HG02852 (cell line): ENCODE measurements around the gene ZNF420.
"Not testable (repeated sequence)": the region's sequence is repeated elsewhere in the genome, so short reads cannot be mapped to it uniquely, and the experiment has no call there.

Experiments
- ATAC-seq: cut with Tn5 transposase; IDR thresholded peaks from one replicate; pipeline ENCODE4 v1.9.1; 2021; ENCODE audit warnings: mild to moderate bottlenecking, moderate library complexity; ENCODE audit not compliant: unreplicated experiment

Gene ZNF420

DNA sequence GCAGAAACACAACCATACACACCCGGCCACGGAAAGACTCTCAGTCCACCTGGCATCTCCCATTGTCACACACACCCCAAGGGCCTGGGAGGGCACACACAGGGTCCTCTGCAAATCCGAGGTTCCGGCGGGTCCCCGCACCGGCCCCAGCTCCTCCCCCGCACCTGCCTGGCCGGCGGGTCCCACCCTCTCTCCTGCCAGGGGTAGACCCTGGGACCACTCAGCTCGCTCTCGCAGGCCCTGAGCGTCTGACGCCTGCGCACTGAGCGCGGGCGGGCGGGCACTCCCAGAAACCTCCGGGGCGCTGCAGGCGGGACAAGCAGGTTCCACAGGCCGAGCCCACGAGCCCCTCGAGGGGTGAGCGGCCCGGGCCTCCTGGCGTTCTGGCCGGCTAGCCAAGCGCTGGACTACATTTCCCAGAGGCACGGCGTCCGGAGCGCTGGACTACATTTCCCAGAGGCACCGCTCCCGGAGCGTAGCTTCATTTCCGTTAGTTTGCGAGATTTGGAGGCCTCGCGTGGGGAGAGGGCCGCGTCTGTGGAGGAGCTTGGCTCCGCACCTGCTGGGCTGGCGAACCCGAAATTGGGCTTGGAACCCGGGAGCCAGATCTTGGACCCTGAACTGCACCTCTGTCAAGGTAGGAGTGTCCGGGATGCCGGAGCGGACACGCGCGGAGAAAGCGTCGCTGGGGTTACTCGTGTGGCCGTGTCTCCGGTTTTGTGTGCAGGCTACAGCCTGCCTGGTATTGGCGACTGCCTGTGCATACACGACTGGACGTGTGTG lies at the start of gene ZNF420:
Gene ZNF420, plus strand, starts transcription at position 500 of the 783 bp plus-strand sequence. CDS start 10,686 bp downstream, outside the sequence.
- peak; percentile 94 for ATAC-seq

DNA sequence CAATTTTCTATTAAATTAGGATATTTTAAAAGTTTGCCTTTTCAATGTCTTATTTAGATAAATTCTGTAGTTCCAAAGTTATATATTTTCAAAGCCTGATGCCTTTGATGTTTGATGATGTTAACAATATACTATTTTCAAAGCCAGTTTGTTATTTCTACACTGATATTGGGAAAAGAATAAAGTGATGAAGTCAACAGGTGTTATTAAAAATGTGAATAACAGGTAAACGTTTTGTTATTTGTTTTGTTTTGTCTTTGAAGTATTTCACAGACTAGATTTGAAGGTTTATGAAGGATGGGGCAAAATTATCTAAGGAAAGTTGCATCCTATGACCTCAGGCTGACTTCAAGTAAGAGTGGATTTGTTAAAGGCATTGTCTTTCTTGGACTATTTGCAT lies 33.1 kb upstream of the ZNF420 start:
- no peak for ATAC-seq

DNA sequence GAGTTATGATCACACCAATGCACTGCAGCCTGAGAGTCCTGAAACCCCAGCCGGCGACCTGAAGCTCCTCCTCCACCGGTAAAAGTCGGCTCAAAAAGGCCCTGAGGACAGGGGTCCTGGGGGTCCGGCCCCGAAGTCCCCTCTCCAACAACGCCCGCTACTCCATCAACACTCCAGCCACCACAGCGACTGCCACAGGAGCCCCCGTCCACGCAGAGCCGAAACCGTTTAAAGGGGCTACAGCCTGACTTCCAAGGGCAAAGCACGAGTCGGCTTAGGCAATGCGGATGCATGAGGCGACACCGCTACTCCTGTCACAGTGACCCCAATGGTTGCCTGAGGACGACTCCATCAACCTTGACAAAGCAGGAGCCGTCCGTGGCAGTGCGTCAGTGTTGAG lies 22.9 kb upstream of the ZNF420 start:
- no peak for ATAC-seq

DNA sequence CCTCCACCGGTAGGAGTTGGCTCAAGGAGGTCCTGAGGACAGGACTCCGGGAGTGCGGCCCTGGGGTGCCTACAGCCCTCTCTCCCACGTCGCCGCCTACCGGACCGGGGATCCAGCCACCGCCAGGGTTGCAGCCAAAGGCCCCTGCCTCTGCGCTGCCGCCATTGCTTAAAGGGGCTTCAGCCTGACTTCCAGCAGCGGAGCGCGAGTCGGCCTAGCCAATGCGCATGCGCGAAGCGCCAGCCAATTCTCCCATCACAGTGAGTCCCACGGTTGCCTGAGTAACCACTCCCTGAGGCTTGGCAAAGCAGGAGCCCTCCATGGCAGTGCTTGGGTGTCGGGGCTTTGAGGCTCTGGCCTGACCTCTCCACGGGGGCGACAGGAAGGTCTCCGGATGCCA lies 21.5 kb upstream of the ZNF420 start:
- no peak for ATAC-seq

DNA sequence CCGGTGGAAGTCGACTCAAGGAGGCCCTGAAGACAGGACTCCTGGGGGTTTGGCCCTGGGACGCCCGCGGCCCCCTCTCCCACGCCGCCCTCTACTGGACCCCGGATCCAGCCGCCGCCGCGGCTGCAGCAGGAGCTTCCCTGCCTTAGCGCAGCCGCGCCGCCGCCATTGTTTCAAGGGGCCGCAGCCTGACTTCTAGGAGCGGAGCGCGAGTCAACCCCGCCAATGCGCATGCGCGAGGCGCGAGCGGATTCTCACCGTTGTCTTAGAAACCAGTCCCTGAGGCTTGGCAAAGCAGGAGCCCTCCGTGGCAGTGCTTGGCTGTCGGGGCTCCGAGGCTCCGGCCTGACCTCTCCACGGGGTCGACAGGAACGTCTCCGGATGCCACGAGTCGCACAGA lies 19.1 kb upstream of the ZNF420 start:
- ATAC-seq: no peak

DNA sequence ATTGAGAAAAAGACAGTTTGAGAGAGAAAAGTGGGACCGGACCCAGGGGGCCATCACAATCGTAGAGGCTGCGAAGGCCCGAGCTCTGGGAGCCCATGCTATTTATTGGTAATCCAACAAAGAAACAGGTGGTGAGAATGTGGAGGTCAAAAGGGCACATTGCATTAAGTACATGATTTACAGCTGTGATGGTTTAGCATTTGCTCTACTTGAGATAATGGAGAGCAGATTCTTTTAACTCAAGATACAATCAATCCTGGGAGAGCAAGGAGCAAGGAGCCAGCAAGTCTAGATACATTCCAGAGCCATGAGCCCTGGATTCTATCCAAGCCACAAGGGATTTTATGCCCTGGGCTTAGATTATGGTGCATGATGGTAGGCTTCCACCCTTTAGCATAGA lies 13.3 kb upstream of the ZNF420 start:
- not testable (repeated sequence) for ATAC-seq

DNA sequence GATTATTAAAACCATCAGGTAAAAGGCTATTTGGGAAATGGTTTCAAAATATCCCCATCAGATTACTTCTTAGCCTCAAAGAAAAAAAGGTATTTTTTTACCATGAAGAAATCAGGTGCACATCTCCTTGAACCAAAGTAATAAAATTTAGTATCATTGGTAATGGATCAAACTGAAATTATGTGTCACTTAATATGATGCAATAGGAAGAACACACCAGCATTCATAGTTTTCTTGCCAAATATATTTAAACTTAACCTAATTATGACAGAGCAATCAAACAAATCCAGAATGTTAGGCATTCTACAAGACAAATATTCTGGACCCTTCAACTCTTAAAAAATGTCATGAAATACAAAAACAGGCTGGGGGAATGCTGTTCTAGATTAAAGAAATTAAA lies 4.1 kb upstream of the ZNF420 start:
- no peak for ATAC-seq

DNA sequence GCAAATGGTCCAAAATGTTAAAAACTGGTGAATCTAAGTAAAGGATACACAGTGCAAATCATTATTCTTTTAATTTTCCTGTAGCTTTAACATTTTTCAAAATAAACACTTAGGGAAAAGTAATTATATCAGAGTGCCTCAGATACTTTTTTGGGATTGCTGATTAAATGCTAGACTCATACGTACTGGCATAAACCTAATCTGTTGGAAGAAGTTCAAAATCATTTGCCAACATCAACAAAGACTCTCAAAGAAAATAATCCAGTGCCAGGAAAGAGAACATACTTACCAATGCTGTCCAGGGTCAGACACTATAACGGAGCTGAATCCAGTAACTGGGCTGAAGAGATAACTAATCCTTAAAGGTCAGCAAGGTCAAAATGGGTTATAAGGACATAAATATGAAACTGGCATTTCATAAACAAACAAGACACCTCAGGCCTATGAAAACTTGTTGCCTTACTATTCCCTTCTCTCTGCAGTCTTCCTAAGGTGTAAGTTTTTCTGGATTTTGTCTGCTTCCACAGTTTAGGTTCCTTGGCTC lies 3.3 kb upstream of the ZNF420 start:
- ATAC-seq: no peak

DNA sequence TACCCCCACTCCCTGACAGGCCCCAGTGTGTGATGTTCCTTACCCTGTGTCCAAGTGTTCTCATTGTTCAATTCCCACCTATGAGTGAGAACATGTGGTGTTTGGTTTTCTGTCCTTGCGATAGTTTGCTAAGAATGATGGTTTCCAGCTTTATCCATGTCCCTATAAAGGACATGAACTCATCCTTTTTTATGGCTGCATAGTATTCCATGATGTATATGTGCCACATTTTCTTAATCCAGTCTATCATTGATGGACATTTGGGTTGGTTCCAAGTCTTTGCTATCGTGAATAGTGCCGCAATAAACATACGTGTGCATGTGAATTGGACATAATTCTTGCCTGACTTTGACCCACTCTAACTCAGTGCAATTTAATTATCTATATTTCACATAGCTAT lies 1.7 kb upstream of the ZNF420 start:
- not testable (repeated sequence) for ATAC-seq

DNA sequence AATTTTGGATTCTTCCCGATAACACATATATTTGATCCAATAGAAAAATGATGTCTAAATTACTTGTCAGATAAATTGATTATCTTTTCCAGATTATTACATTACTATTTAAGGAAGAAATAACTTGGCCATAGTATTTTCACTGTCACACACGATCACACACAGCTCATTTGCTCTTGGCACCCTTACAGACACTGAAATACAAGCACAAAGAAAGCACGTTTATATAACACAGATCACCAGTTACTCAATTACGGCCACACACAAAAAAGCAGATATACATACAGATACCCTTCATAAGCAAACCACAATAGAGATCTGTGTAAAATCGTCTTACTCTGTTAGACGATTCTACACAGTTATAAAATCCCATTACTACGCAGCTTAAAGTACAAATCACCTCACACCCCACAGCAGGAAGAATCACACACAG lies 716 bp upstream of the ZNF420 start:
- no peak for ATAC-seq

DNA sequence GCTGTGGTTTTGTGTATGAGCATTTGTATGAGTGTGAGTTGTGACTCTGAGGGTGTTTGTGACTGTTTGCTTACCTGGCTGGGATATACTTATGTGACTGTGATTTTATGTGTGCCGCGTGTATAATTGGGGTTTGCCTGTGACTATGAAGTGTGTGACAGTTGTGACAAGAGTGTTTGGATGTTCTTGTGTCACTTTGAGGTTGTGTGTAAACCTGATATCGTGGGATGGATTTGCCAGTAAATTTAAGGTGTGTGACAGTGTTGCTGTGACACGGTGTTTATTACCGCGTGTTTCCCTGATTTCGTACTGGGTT lies 442 bp downstream of the ZNF420 start:
- ATAC-seq: no peak

DNA sequence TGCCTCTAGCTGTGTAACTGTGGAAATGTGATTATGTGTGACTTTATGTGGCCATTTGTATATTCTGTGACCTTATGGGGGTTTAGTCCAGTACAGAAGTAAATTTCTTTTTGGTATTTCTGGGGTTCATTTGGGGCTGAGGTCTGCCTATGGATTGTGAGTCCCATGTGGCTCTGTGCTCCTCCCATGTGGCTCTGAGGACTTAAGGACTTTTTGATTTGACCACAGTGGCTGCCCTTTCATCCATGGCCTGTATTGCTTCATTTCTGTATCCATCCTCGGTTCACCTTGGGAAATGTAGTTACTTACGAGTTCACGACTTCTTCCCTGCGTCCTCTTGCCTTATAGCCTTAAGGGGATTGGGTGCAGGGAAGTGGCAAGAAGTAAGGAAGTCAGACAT lies 1.0 kb downstream of the ZNF420 start:
- ATAC-seq: no peak

DNA sequence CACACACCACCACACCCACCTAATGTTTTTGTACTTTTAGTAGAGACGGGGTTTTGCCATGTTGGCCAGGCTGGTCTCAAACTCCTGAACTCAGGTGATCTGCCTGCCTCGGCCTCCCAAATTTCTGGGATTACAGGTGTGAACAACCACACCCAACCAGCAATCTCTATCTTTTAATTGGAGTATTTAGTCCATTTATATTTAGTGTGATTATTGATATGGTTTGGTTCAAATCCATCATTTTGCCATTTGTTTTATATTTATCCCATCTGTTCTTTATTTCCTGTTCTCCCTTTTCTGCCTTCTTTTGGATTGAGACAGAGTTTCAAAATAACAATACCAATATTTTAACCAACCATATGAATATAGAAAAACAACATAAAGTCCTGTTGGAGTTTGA lies 4.1 kb downstream of the ZNF420 start:
- no peak for ATAC-seq

DNA sequence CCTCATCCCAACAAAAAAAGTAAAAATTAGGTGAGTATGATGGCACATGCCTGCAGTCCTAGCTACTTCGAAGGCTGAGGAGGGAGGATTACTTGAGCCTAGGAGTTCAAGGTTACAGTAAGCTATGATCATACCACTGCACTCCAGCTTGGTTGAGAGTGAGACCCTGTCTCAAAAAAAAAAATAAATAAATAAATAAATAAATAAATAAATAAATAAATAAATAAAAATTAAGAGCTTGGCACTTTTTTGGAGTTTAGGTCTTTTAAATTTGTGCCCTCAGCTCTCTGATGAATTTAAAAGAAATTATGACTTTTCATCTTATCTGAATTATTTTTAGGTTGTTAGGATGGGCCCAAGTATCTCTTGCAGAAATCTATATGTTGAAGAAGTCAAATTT lies 8.9 kb downstream of the ZNF420 start:
- no peak for ATAC-seq

DNA sequence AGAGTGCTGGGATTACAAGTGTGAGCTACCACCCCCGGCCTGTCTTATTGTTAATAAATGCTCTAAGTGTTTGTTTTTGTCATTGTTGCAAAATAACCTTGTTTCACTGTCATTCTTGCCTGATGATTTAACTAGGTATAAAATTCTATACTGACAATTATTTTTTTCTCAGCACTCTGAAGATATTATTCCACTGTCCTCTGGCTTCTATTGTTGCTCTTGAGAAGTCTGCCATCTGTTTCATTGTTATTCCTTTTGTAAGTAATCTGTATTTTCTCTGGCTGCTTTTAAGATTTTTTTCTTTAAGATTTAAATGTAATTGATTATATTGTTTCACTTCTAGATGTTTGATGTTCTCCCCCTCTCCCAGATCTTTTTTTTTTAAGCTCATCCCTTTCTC lies 17.6 kb downstream of the ZNF420 start:
- no peak for ATAC-seq

DNA sequence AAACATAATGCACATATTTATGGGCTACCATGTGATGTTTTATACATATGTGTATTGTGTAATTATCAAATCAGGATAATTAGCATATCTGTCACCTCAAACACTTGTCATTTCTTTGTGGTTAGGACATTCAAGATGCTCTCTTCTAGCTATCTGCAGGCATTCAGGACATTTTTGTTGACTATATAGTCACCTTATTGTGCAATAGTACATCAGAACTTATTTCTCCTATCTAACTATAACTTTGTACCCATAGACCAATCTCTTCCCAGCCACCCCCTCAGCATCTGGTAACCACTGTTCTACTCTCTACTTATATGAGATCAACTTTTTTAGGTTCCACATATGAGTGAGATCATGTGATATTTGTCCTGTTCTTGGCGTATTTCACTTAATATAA lies 20.3 kb downstream of the ZNF420 start:
- ATAC-seq: no peak

DNA sequence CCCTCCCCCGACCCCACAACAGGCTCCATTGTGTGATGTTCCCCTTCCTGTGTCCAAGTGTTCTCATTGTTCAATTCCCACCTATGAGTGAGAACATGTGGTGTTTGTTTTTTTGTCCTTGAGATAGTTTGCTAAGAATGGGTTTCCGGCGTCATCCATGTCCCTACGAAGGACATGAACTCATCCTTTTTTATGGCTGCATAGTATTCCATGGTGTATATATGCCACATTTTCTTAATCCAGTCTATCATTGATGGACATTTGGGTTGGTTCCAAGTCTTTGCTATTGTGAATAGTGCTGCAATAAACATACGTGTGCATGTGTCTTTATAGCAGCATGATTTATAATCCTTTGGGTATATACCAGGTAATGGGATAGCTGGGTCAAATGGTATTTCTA lies 25.9 kb downstream of the ZNF420 start:
- ATAC-seq: not testable (repeated sequence)

DNA sequence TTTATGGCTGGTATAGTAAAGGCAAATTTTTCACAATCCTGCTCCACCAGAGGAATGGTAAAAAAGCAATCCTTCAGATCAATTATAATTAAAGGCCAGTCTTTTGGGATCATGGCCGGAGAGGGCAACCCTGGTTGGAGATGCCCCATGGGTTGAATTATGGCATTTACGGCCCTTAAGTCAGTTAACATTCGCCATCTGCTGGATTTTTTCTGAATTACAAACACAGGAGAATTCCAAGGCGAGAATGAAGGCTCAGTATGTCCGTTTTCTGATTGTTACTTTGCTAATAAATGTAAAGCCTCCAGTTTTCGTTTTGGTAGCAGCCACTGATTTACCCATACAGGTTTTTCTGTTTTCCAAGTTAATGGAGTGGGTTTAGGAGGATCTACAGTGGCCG lies 33.5 kb downstream of the ZNF420 start:
- not testable (repeated sequence) for ATAC-seq

DNA sequence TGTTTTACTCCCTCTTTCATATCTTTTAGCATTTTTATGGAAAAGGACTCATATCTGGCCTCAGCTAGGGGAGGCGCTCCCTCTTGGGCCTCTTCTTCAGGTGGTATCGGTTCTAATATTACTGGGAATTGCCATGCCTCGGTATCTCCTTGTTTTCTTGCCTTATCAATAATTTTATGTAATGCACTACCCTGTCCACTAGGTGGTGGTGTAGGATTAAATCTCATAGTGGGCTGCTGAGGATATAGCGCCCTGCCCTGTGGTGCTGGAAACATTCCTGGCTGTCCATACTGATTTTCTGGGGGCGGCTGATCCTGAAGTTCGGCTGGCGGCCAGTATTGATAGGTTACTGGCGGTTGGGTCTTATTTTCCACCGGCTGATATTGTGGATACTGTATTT lies 35.8 kb downstream of the ZNF420 start:
- ATAC-seq: no peak

DNA sequence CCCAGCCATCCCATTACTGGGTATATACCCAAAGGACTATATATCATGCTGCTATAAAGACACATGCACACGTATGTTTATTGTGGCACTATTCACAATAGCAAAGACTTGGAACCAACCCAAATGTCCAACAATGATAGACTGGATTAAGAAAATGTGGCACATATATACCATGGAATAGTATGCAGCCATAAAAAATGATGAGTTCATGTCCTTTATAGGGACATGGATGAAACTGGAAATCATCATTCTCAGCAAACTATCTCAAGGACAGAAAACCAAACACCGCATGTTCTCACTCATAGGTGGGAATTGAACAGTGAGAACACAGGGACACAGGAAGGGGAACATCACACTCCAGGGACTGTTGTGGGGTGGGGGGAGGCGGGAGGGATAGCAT lies 43.9 kb downstream of the ZNF420 start:
- ATAC-seq: not testable (repeated sequence)

DNA sequence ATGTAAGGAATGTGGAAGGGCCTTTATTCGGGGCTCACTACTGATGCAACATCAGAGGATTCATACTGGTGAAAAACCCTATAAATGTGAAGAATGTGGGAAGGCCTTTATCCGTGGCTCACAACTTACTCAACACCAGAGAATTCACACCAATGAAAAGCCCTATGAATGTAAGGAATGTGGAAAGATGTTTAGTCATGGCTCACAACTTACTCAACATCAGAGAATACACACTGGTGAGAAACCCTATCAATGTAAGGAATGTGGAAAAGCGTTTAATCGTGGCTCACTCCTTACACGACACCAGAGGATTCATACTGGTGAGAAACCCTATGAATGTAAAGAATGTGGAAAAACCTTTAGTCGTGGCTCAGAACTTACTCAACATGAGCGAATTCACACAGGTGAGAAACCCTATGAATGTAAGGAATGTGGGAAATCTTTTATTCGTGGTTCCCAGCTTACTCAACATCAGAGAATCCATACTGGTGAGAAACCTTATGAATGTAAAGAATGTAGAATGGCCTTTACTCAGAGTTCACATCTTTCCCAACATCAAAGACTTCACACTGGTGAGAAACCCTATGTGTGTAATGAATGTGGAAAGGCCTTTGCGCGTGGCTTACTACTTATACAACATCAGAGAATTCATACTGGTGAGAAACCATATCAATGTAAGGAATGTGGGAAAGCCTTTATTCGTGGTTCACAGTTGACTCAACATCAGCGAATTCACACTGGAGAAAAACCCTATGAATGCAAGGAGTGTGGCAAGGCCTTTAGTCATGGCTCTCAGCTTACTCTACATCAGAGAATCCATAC lies 50.0 kb downstream of the ZNF420 start:
- no peak for ATAC-seq

DNA sequence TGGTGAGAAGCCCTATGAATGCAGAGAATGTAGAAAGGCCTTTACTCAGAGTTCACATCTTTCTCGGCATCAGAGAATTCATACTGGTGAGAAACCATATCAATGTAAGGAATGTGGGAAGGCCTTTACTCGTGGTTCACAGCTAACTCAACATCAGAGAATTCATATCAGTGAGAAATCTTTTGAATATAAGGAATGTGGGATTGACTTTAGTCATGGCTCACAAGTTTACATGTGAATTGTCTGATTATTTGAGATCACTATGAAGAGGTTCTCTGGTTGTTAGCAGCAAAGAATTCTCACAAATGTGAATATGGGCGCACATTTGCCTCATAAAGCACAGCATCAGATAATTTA lies 50.6 kb downstream of the ZNF420 start:
- no peak for ATAC-seq
